ENCODE results near the gene DPYSL5.
A peak's percentile ranks its signal among the peaks of the same experiment; 100 is the strongest.
"Not testable (repeated sequence)": the region's sequence is repeated elsewhere in the genome, so short reads cannot be mapped to it uniquely, and the experiment has no call there.

The DPYSL5 gene

DNA sequence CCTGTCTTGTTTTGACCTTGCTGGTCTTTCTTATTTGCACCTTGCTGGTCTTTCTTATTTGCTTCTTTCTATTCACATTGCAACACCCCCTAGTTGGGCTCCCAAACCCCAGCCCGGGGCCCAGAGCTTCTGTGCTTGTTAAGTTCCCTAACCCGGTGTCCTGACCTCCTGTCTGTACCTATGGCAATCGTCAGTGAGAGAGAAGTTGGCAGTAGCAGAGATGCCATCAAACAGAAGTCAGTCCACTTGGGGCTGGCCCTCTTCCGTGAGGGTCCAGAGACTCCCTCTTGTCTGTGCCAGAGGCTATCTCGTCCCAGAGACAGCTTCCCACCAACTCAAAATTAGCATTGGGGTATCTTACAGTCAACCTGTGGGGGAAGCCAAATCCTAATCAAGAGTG lies 55.7 kb downstream of the DPYSL5 start:
- DNase-seq: no peak

GRCh38 chr2:26904839-26905238 lies 56.9 kb downstream of the DPYSL5 start:
- no peak for DNase-seq

DNA sequence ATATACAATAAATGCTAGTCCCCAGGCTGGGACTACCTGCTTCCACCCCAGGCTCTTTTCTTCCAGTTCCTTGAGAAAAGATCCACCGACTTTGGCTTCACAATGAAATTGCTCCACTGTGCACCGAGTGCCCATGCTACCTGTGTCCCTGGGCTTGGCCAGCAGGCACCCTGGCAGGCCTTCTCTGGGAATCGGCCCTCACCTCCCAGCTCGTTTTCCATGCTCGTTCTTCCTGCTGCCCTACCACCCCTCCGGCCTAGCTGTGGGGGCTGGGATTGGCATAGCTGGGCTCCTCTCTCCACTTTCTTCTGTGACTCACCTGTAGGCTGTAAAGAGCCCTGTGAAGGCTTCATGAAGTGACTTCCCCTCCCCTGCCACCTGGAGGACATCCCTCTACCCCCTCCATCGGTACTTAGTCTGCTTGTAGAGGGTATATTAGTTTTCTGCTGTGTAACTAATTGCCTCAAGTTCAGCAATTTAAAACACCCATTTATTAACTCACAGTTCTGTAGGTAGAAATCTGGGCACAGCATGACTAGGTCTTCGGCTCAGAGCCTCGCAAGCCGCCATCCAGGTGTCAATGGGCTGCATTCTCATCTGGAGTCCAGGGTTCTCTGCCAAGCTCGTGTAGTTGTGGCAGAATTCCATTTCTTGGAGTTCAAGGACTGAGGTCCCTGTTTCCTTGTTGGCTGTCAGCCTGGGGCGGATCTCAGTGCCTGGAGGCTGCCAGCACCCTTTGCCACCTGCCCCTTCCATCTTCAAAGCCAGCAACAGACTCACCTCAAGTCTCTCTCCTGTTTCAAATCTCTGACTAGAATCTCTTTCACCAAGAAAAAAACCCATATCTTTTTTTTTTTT lies 57.6 kb downstream of the DPYSL5 start:
- no peak for DNase-seq

GRCh38 chr2:26907416-26907815 lies 59.5 kb downstream of the DPYSL5 start:
- DNase-seq: no peak

GRCh38 chr2:26910176-26910575 lies 62.2 kb downstream of the DPYSL5 start:
- no peak for DNase-seq

GRCh38 chr2:26911911-26912861 lies 64.3 kb downstream of the DPYSL5 start:
- no peak for DNase-seq

GRCh38 chr2:26913606-26913998 lies 65.7 kb downstream of the DPYSL5 start:
- DNase-seq: no peak

DNA sequence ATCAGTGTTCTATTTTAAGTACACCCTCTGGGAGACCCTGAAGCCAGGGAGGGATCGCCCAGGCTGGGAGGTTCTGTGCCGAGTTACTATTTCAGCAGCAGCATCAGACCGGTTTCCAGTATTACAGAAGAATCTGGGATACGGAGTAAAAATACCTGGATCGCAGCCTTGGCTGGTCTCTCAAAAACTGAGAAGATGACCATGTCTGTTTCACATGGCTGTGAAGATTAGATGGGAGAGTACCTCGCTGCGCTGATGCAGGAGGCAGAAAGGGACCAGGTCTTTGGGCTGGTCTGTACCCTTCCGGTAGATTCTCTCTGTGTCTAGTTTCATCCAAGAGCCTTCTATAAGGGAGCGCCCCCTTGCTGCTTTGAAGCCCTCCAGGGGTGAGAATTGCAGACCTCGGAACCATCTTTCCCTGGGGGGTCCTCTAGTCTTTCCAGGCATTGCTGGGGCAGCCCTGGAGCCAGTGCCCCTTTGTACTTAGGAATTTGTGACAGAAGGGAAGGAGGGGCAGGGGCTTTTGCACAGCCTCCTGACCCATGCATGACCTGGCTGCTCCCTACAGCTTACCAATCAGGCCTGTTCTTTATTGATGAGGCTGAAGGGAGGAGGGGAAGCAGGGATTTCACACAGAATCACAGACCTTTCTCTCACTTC lies 66.2 kb downstream of the DPYSL5 start:
- DNase-seq: no peak

DNA sequence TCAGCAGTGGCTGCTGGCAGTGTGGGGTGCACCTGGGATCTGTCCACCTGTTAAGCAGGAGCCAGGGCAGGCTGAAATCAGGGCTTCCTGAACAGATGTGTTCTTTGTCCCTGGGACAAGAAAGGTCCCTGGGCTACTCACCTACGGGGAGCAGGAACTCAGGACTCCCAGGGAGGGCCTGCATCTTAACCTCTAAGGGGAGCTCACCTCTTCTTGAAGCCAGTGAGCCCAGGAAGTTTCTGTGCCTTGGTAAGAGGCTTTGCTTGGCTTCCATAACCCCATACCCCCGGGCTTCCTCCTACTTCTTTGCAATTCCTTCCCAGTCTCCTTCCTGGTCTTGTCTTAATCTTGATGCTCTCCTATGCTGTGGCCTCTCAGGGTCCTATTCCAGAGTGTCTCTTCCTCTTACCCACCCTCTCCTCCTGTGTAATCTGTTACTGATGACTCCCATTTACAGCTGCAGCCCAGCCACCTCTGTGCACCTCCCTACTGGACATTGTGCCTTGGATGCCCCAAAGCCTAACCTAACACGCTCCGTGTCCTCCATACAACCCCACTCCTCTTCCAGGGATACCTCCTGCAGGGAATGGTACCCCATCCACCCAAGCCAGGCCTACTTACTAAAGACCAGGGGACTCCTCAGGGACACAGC lies 66.9 kb downstream of the DPYSL5 start:
- DNase-seq: no peak

GRCh38 chr2:26915316-26915715 lies 67.4 kb downstream of the DPYSL5 start:
- DNase-seq: no peak

GRCh38 chr2:26916128-26916692 lies 68.3 kb downstream of the DPYSL5 start:
- no peak for DNase-seq

- no peak for DNase-seq
Measured at GRCh38 chr2:26917135-26917836, 69.4 kb downstream of the DPYSL5 start.

GRCh38 chr2:26921323-26921722 lies 73.4 kb downstream of the DPYSL5 start:
- DNase-seq: no peak

DNA sequence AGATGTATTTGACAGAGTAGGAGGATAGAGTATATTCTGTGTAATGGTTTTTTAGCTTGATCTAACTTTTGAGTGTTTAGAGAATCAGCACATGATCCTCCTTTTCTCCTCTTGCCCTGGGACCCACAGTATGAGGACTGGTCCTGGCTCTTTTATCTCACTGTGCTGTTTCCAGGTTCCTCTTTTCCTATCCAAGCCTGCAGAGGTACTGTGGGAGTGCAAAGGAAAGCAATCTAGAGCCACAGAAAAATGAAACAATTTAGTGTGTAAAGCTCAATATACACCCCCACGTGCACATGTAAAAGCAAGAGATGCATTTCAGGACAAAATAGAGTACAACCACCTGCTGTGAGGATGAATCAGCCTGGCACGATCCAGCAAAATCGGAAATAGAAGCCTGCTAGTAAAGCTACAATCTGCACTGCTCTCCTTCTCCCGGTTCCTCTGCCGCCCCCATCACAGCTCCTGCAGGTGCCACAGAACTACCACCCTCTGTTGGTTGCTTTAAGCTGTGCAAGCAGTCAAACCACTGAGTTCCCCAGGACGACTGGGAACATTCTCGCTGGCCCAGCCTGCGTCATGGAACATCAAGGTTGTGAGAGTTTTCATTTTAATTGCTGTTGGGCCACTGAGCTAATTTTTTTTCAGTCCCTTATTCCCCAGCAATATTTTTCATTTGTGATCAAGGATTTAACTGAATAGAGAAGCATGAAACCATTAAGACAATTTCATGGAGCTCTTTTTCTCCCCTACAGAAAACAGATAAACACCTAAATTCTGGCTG lies 74.7 kb downstream of the DPYSL5 start:
- DNase-seq: peak; percentile 27

GRCh38 chr2:26923189-26923466 lies 75.2 kb downstream of the DPYSL5 start:
- DNase-seq: not testable (repeated sequence)

DNA sequence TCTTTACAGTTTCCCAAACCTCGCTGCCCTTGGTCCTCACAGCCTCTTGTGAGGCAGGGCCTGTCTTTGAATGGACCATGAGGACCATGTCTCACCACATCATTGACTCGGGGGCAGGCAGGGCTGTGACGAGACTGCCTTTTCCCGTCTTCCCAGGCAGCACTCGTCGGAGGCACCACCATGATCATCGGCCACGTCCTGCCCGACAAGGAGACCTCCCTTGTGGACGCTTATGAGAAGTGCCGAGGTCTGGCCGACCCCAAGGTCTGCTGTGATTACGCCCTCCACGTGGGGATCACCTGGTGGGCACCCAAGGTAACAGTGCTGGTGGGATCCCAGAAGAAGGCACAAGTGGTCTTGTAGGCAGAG lies 76.8 kb downstream of the DPYSL5 start:
- DNase-seq: no peak

GRCh38 chr2:26925100-26925791 lies 77.3 kb downstream of the DPYSL5 start:
- no peak for DNase-seq

DNA sequence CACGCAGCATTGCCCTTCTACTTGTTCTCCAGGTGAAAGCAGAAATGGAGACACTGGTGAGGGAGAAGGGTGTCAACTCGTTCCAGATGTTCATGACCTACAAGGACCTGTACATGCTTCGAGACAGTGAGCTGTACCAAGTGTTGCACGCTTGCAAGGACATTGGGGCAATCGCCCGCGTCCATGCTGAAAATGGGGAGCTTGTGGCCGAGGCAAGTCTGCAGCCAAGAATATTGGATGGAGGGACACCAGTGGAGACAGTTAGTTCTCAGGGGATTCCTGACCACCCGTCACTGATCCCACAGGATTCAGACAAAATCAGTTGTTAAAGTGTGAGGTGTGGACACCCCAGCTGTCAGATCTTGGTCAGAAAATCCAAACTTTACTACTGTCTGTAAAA lies 79.3 kb downstream of the DPYSL5 start:
- DNase-seq: no peak

- DNase-seq: no peak
Measured at GRCh38 chr2:26932974-26933373, 85.0 kb downstream of the DPYSL5 start.

Measured in stimulated activated naive CD4-positive, alpha-beta T cell treated with Interleukin-2 at 50 U/mL for 16 hours (primary cell).